Ramos (cell line): ENCODE results near the gene NLGN1.

Experiments
- in situ Hi-C: fragments of 300-500 bp; cut with MboI; formaldehyde crosslinking; loops from one replicate; pipeline ENCODE4 v1.14.3; 2022; ENCODE audit warnings: low sequenced_read_pairs; ENCODE audit not compliant: unreplicated experiment

NLGN1 gene

GRCh38 chr3:173622166-173622565 lies 224.6 kb downstream of the NLGN1 start:
- in situ Hi-C loops = no loop called here

GRCh38 chr3:173624086-173624485 lies 226.5 kb downstream of the NLGN1 start:
- in situ Hi-C loops = no loop called here

DNA sequence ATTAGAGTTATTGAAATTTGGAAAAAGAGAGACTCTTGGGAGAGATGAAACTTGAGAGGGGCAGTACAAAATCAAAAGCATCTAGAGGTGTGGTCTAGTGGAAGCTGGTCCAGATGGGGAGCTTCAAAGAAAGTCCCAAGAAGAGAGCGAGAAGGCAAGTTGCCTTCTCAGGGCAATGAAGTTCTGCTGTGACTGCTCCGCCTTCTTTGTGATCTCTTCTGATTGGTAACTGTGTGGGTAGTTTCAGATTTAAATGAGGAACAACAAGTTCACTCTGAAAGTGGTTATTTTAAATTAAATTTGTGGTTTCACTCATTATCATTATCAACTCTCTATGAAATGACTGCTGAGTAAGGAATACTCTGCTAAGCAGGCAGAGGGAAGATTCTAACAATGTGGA lies 233.3 kb downstream of the NLGN1 start:
- in situ Hi-C loops = no loop called here

- in situ Hi-C loops = no loop called here
These were observed 235.4 kb downstream of the NLGN1 start for GRCh38 chr3:173632945-173633344.

DNA sequence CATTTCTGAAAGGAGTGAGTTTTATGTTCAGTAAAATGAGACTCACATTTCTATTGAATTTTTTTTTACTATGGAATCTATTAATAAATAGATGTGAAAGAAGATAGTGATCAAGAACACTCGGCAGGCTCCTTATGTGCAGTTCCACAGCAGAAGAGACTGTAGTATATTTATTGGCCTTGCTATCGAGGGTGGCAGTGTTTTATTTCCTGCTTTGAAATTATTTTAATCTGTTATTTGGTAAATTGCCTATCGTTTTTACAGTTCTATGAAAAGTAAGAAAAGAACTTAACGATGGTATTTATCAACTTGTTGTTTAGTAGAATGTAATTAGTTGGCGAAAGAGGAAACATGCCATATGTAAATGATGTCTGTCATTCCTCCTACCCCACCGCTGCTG lies 238.3 kb downstream of the NLGN1 start:
- in situ Hi-C loops = no loop called here

- in situ Hi-C loops = no loop called here
These were observed 241.6 kb downstream of the NLGN1 start for GRCh38 chr3:173639098-173639497.

- in situ Hi-C loops = no loop called here
These were observed 244.2 kb downstream of the NLGN1 start for GRCh38 chr3:173641696-173642095.

DNA sequence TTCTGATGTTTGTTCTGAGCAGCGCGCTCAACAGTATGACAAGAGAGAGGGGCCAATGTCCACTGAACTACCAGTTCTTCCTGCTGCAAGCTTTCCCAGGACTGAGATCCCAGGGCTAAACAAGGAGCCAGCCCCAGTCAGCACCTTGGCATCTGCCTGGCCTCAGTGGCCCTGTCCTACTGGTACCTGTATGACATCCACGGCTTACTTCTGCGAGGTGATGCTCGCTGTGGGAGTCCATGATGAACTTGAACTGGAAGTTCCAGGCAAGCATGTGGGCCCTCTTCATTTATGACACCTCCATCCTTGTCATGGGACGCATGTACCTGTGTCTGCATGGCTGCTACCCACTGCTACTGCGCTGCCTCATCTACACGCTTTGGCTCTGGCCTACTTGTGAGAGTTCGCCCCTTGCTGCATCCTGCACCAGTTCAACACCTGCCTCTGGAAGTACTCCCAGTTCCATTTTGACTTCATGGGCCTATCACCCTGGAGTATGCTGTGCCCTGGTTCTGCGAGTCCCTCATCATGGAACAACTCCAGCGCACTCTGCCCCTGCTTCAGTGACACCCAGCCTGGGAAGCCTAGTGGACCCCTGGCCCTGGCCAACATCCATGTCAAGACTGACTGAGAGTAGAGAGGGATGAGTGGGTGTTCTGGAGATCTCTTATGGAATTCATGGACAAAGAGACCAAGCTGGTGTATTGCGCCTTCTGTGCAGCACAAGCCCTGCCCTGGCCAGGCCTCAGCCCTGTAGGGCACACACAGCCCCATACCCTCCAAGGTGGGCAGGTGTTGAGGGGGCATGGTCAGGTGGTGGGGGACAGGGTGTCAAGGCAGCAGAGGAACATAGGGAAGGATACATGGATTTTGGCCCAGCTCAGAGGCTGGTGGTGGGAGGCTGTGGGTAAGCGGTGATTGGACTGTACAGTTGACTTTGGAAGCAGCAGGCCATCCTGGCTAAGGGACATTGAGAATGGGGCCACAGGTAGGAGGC lies 246.8 kb downstream of the NLGN1 start:
- in situ Hi-C loops = no loop called here

DNA sequence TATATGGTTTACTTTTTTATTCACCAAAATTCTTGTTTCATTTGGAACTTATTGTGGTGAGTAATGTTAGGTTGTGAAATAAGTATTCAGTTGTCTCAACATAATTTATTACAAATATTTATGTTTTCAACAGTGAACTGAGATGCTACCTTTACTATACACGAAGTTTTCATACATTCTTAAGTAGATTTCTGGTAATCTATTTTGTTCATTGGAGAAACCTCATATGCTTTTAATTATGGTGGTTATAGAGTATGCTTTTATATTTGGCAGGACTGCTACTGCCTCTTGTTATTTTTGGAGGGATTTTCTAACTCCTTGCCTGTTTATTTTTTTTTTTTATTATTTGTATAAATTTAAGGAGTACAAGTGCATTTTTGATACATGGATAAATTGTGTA lies 253.1 kb downstream of the NLGN1 start:
- in situ Hi-C loops = no loop called here

GRCh38 chr3:173652093-173652492 lies 254.5 kb downstream of the NLGN1 start:
- in situ Hi-C loops = no loop called here

DNA sequence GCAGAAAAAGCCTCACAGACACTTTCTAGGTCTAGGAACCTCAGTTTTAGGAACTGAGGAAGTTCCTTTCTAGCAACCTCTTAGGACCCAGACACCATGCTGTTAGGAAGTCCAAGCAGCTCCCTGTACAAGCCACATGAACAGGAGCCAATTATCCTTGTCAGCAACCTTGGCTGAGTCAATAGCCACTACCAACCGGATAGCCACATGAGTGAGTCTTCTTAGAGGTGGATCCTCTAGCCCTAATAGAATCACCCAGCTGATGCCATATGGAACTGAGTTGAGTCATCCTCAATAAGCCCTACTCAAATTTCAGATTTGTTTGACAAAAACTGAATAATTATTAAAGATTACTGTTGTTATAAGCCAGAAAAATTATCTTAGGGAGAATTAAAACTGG lies 256.2 kb downstream of the NLGN1 start:
- in situ Hi-C loops = no loop called here

- in situ Hi-C loops = no loop called here
These were observed 262.4 kb downstream of the NLGN1 start for GRCh38 chr3:173659972-173660371.

DNA sequence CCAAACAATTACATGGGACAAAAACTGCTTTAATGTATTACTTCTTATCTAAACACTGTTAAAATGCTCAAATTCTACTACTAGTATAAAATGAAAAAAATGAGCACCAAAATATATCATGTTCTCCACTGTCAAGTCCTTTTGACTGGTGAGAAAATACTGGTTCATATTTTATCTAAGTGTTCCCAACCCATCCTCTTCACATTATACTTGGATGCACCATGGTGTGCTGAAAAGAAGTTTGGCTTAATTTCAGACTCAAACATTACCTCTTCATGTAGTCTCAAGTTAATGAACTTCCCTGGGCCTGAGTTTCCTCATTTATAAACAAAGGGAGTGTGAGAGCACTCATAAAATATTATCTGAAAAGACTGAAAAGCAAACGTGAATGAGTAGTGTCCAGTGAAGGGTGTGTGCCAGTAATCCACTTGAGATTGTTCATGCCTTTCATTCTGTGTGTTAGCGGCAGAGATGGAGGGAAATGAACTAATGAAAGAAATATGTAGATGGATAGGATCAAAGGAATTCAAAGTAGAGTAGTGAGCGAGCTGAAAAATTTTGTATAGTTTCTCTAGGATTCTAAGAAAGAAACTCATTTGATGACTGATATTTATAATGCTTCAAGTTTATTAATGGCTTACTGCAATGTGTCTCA lies 263.2 kb downstream of the NLGN1 start:
- in situ Hi-C loops = no loop called here

DNA sequence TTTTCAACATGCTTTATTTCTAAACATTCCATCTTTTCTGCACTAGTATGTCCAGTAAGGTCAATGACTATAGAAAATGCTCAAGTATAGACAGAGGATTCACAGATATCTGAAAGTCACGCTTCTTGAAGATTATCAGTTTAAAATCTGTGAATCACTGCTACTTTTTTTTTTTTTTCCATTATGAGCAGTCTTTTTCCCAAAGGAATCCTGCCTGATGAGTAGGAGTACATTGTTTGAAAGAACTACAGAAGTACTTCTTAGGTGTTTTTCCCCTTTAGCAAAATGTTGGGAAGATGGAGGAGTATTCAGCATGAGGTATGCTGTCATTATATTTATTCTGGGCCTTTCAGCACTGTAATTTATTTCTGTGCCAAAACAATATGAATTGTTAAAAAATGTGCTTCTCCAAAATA lies 266.2 kb downstream of the NLGN1 start:
- in situ Hi-C loops = no loop called here

GRCh38 chr3:173676094-173676493 lies 278.6 kb downstream of the NLGN1 start:
- in situ Hi-C loops = no loop called here

DNA sequence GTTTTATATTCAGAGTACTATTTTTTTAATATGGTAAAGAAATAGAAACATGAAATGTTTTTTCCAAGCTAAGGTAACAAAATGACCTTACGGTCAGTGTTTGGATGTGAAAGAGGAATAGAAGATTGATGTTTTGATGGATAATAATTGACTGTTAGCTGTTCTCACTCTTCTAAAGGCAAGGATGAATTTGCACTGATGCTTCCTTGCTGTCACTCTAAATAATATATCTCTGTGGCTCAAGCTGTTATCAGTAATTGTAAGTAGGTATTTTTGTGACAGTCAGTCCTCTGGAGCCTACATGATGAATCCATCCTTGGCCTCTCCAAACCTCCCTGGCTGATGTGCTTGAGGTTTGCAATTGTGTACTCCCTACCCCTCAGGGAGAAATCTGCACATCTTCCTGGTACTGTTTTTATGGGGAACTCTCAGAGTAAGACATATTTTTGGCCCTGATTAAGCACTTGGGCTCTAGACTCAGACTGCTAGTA lies 283.7 kb downstream of the NLGN1 start:
- in situ Hi-C loops = no loop called here

- in situ Hi-C loops = no loop called here
These were observed 287.9 kb downstream of the NLGN1 start for GRCh38 chr3:173685456-173685855.

DNA sequence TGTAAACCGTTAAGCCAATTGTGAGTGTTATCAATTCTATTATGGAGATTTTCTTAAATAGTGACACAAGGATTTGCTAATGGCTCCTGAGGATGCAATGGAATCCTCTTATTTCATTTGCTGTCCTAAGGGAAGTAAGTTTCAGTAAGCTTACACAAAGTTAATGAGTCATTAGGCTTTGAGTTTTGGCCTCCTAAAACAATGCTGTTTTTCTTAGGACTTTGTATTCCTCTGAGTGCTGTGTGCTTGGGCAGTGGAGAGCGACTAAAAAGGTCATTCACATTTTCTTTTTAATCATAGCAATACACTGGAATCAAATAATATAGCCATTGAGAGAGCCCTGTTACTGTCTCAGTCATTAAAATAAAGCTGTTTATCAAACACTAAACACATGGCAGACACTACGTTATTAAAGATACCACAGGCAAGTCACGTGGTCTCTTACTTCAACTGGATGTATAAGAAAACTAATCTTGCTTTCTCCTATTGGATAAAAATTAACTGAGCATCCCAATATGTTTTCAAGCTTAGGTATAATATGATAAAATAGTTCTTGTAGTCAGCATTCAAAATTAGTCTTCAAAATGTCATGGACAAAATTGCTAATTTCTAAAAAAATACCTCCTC lies 290.8 kb downstream of the NLGN1 start:
- in situ Hi-C loops = no loop called here

- in situ Hi-C loops = no loop called here
These were observed 293.1 kb downstream of the NLGN1 start for GRCh38 chr3:173690542-173691180.

- in situ Hi-C loops = no loop called here
These were observed 301.8 kb downstream of the NLGN1 start for GRCh38 chr3:173699353-173699752.
